Suprapubic skin (tissue), 4 donors: Measurements from ENCODE around the gene CCDC126. TPM values are rescaled to one million over a fixed set of nuclear protein-coding genes. Genes with fewer than 3 reads are reported as not detected.
"Not testable (repeated sequence)": the region's sequence is repeated elsewhere in the genome, so short reads cannot be mapped to it uniquely, and the experiment has no call there.

ENCODE experiments used
- DNase-seq, 2 donors: peaks; one replicate each; pipeline ENCODE4 v3.0.0-alpha.2; 2019; ENCODE audit warnings: low spot score in 2 of 2
- H3K27ac ChIP-seq: fragments of 200-600 bp; sonication (generic); one replicate; pipeline ENCODE4 v1.5.1; 2019
- H3K27me3 ChIP-seq: fragments of 200-600 bp; sonication (generic); one replicate; pipeline ENCODE4 v1.5.1; 2019
- H3K36me3 ChIP-seq: fragments of 200-600 bp; sonication (generic); one replicate; pipeline ENCODE4 v1.5.1; 2019
- H3K4me1 ChIP-seq: fragments of 200-600 bp; sonication (generic); one replicate; pipeline ENCODE4 v1.5.1; 2019
- H3K4me3 ChIP-seq: fragments of 200-600 bp; sonication (generic); one replicate; pipeline ENCODE4 v1.5.1; 2019; ENCODE audit warnings: mild to moderate bottlenecking
- H3K9me3 ChIP-seq: fragments of 200-600 bp; sonication (generic); one replicate; pipeline ENCODE4 v1.5.1; 2019
- EP300 ChIP-seq: sonication (generic); formaldehyde crosslinking; IDR thresholded peaks from one replicate; pipeline ENCODE4 v1.6.1; 2017; ENCODE audit warnings: antibody characterized with exemption
- POLR2A ChIP-seq, 2 donors: fragments of 450-650 bp; IDR thresholded peaks; one replicate each; pipeline ENCODE4 v1.6.1; 2017; ENCODE audit warnings: antibody characterized with exemption in 2 of 2, mild to moderate bottlenecking in 2 of 2, moderate library complexity in 2 of 2
- POLR2AphosphoS5 ChIP-seq, 3 donors: sonication (generic); formaldehyde crosslinking; IDR thresholded peaks; one replicate each; pipeline ENCODE4 v1.6.1; 2017; ENCODE audit warnings: antibody characterized with exemption in 3 of 3
- WGBS: methylation state at CpG from one replicate; pipeline ENCODE4 v1.1.5; 2018; 5-methylcytosine and 5-hydroxymethylcytosine counted together
- total RNA-seq, 4 donors: library from RNA; depleted of rRNA; stranded (reverse); fragments of >200 nt; gene quantifications; one replicate each; pipeline ENCODE4 v1.1.0, GENCODE V29; 2016
- TF ChIP-seq, protein P1 (sequence below), 2 donors: fragments of 200-600 bp in 1 of 2; fragments of 450-650 bp in 1 of 2; sonication (generic) in 1 of 2; IDR thresholded peaks; one replicate each; pipeline ENCODE4 v1.5.1; 2016 to 2019; ENCODE audit warnings: antibody characterized with exemption in 2 of 2, mild to moderate bottlenecking in 1 of 2, moderate library complexity in 1 of 2

CCDC126 gene
- total RNA-seq, 4 donors from 2014 or later = 7.1 to 25.4 (median 11.5) TPM

DNA sequence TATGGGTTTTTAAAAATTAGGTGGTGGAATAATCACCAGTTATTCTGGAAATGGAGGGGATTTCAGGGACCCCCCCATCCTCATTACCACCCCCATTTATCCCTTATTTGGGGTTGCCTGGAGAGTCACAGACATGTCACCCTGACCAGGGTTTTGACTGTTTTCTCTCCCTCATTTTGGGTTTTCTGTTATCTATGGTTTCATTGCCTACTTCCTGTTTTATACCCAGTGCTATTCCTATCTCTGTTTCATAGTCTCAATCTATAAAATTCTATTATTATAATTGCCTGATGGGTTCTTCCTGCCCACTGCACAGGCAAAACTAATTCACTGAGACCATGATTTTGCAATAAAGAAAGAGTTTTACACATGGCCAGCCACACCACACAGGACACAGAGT is 66.9 kb downstream of the CCDC126 start:
- Histone ChIP-seq H3K36me3 (no peaks in the 10 kb centered on the region), H3K4me1 (no peaks in the 10 kb centered on the region), H3K27me3 (no peaks in the 10 kb centered on the region), H3K9me3 (no peaks in the 10 kb centered on the region), H3K4me3 (no peak overlapping the region), H3K27ac (no peak overlapping the region)
- no peak for DNase-seq
- TF ChIP-seq EP300 (no peak), POLR2AphosphoS5 (IDR thresholded peaks at IDR 0.05) (no peak), POLR2A (IDR thresholded peaks at IDR 0.05) (no peak)
- TF ChIP-seq, protein P1, sequence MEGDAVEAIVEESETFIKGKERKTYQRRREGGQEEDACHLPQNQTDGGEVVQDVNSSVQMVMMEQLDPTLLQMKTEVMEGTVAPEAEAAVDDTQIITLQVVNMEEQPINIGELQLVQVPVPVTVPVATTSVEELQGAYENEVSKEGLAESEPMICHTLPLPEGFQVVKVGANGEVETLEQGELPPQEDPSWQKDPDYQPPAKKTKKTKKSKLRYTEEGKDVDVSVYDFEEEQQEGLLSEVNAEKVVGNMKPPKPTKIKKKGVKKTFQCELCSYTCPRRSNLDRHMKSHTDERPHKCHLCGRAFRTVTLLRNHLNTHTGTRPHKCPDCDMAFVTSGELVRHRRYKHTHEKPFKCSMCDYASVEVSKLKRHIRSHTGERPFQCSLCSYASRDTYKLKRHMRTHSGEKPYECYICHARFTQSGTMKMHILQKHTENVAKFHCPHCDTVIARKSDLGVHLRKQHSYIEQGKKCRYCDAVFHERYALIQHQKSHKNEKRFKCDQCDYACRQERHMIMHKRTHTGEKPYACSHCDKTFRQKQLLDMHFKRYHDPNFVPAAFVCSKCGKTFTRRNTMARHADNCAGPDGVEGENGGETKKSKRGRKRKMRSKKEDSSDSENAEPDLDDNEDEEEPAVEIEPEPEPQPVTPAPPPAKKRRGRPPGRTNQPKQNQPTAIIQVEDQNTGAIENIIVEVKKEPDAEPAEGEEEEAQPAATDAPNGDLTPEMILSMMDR (IDR thresholded peaks at IDR 0.05) = no peak

DNA sequence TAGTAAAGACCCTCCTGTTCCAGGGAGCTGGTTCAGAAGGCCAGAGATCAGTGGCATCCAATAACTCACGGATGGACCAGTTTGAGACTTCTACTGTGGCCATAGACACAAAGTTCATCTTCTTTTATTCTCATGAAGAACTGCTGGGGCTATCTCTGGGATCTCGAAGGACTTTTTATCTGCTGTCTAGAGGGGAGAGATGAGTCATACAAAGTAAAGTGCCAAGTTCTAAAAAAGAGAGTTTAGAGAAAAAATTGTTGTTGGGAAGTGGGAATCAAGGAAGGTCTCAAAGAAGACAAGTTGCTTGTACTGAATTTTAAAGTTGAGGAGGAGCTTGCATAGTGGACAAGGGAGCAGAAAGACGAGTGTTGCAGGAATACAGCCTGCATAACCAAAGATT is 74.9 kb downstream of the CCDC126 start:
- no peaks in the 10 kb centered on the region for H3K9me3 ChIP-seq
- no peak for TF ChIP-seq POLR2A (IDR thresholded peaks at IDR 0.05)
- no peak for TF ChIP-seq EP300
- TF ChIP-seq POLR2AphosphoS5 (IDR thresholded peaks at IDR 0.05) = no peak
- TF ChIP-seq, protein P1 (IDR thresholded peaks at IDR 0.05) = no peak
- H3K36me3 ChIP-seq = no peaks in the 10 kb centered on the region
- no peaks in the 10 kb centered on the region for H3K4me1 ChIP-seq
- DNase-seq = no peak
- H3K27ac ChIP-seq = no peak overlapping the region
- H3K4me3 ChIP-seq = no peak overlapping the region
- H3K27me3 ChIP-seq = no peaks in the 10 kb centered on the region
- 76% methylated on average over 3 of the region's 3 CpGs for WGBS

DNA sequence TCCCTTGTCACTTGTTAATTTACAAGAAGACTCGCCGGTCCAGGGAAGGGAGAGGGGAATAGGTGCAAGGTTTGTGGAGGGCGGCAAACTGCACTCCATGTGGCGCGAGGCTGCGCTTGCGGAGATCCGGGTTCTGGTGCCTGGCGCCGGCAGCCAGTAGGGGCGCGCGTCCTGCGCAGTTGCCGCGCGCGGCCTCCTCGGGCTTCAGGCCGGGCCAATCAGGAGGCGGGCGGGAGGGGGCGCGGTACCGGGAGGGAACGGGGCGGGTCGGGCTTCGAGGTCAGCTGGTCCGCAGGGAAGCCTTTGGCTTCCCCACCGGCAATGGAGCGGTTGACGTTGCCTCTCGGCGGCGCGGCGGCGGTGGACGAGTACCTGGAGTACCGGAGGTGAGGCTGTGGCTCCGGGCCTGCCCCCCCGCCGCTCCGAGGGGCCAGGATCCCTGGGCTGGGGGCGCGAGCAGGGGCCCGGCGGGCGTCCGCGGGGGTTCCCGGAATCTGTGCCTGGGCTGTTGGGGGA is 82.8 kb downstream of the CCDC126 start, which contains the start of gene FAM221A:
Gene FAM221A (plus strand): TSS at position 302 of the 516 bp plus-strand sequence. CDS start 20 bp downstream, at position 322.
- Histone ChIP-seq H3K4me1 (peaks cover 9% of the 10 kb centered on the region), H3K4me3 (peak within 1 kb of the TSS; percentile 61), H3K27ac (peak within 1 kb of the TSS; percentile 77), H3K9me3 (no peaks in the 10 kb centered on the region), H3K36me3 (no peaks in the 10 kb centered on the region), H3K27me3 (no peaks in the 10 kb centered on the region)
- peak; percentile 92 to 94 for DNase-seq
- 2% methylated on average over 7 of the region's 53 CpGs for WGBS
- TF ChIP-seq POLR2A (IDR thresholded peaks at IDR 0.05) (peak in 1 of 2 donors; percentile 14), EP300 (no peak), POLR2AphosphoS5 (IDR thresholded peaks at IDR 0.05) (no peak)
- TF ChIP-seq, protein P1 (IDR thresholded peaks at IDR 0.05) = peak; percentile 19 to 97

DNA sequence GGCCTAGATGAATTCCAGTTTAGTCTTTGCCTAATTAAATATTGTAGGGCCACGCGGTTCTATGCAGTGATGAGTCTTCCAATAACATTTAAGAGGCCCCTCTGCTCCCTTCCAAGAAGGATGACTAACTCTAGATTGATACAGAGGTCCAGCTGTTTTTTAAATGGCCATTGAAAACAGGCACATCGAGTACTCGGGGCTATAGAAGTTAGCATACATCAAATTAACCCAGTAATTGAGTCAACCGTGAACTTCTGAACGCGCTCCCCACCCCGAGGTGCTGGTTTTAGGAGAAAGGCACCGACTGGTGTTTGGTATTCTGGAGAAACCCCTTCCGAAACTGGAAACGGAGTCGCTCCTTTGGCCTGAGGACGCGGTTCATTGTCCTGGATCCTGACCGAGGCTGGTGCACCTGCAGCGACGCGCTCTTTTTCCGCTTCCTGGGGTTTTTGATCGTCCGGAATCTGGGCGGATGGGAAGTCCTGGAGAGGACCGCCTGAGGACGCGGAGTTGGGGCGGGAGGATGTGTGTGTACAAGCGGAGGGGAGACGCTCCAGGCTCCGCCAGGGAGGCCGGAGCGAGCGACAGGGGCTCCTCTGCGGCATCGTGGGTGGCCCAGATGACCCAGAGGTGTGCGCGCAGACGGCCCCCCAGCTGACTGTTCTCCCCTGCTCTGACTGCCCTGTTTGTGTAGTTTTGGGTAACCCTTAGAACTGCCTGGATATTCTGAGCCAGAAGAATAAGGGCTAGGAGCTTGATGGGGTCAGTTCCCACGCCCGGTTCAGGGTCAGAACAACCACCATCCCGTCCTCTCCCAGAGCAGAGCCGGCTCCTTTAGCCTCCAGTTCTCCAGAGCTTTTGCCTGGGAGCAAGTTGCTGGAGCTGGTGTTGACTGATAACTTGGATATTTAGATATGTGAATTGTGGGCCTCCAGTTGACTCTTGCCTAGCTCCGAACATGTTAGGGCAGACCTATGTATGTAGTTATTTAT is 83.5 kb downstream of the CCDC126 start:
- Histone ChIP-seq H3K27ac (peak overlapping the region; percentile 77), H3K4me1 (peaks cover 10% of the 10 kb centered on the region), H3K27me3 (no peaks in the 10 kb centered on the region), H3K9me3 (no peaks in the 10 kb centered on the region), H3K4me3 (peak overlapping the region; percentile 61), H3K36me3 (no peaks in the 10 kb centered on the region)
- TF ChIP-seq POLR2AphosphoS5 (IDR thresholded peaks at IDR 0.05) (no peak), EP300 (no peak), POLR2A (IDR thresholded peaks at IDR 0.05) (no peak)
- TF ChIP-seq, protein P1 (IDR thresholded peaks at IDR 0.05) = no peak
- peak in 1 of 2 donors; percentile 79 for DNase-seq
- WGBS = 25% methylated on average over 13 of the region's 42 CpGs

DNA sequence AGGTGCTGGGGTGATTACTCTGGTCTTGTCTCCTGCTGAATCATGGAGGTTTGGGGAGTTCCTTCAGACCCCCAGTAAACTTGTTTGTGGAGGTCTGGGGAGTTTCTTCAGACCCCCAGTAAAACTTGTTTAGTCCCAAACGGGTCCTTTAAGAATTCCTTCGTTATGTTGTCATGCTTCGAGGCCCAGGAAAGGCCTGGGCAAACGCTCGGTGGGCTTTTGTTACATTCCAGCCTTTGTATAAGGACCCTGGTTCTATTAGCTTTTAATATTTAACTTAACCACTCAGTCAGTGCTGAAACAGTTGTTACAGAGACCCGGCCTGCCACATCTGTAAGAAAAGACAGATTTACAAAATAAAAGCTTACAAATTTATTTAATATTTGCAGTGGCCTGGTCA is 86.9 kb downstream of the CCDC126 start:
- not testable (repeated sequence) for DNase-seq, H3K27me3 ChIP-seq, H3K9me3 ChIP-seq, H3K36me3 ChIP-seq, H3K4me3 ChIP-seq, H3K27ac ChIP-seq
- peaks cover 15% of the 10 kb centered on the region for H3K4me1 ChIP-seq
- 86% methylated on average over 6 of the region's 6 CpGs for WGBS
